ENCODE measurements around the gene NPW. TPM values are rescaled to one million over a fixed set of nuclear protein-coding genes. Genes with fewer than 3 reads are reported as not detected.
A peak's percentile ranks its signal among the peaks of the same experiment; 100 is the strongest.

NPW gene
- total and polyA plus RNA-seq, 9 of the 15 experiments (the other 6 are each of a cell fraction or from before 2014, with no cell fraction given): 0.14 to 4.0 (median 2.6) TPM; not detected in 4

GRCh38 chr16:2023092-2024031 is 3.8 kb downstream of the NPW start (continued):
- TF ChIP-seq HMGN3 (IDR thresholded peaks at IDR 0.05; ENCODE audit: borderline replicate concordance, extremely low read depth, insufficient read length, low read depth, low read length): peak; percentile 38
- TF ChIP-seq FOS (IDR thresholded peaks at IDR 0.05; ENCODE audit: extremely low read depth, insufficient read length): no peak
- peak; percentile 34 for TF ChIP-seq KDM5B (IDR thresholded peaks at IDR 0.05; ENCODE audit: insufficient replicate concordance, low read depth, low read length)
- TF ChIP-seq SIN3A (IDR thresholded peaks at IDR 0.05; ENCODE audit: borderline replicate concordance in 2 of 2, control insufficient read depth in 1 of 2, low read depth in 2 of 2, low read length in 2 of 2): peak; percentile 23 to 45; a peak in 2 of 4 replicates
- TF ChIP-seq RFX1 (IDR thresholded peaks at IDR 0.05): no peak
- peak; percentile 33; the same call in 1 of the 2 replicates for TF ChIP-seq JUND (IDR thresholded peaks at IDR 0.05; ENCODE audit: borderline replicate concordance, low read depth, low read length)
- no peak; the same call in 2 of the 3 replicates for TF ChIP-seq JUND (tag; IDR thresholded peaks at IDR 0.05; ENCODE audit: borderline replicate concordance, low read depth, low read length)
- TF ChIP-seq CXXC5 (CRISPR knock-in tag; IDR thresholded peaks at IDR 0.05): peak; percentile 67
- peak; percentile 88 for TF ChIP-seq TFAP4 (CRISPR knock-in tag; IDR thresholded peaks at IDR 0.05; ENCODE audit: borderline replicate concordance)
- peak; percentile 61; the same call in 1 of the 2 replicates for TF ChIP-seq LCOR (CRISPR knock-in tag; IDR thresholded peaks at IDR 0.05)
- TF ChIP-seq CREB3 (tag; conservative IDR thresholded peaks at IDR 0.05; ENCODE audit: low read depth): no peak
- TF ChIP-seq CREBBP (IDR thresholded peaks at IDR 0.05; ENCODE audit: low read depth, low read length): no peak
- TF ChIP-seq HDAC1 (IDR thresholded peaks at IDR 0.05): 0 out of 4 replicates have a peak, but pooled peaks of 1 of the 2 experiments have one; percentile 15
- no peak for TF ChIP-seq FOXK2 (conservative IDR thresholded peaks at IDR 0.05 in 1 of 2, IDR thresholded peaks at IDR 0.05 in 1 of 2; ENCODE audit: low read depth in 2 of 2)
- TF ChIP-seq CC2D1A (IDR thresholded peaks at IDR 0.05): 0 out of 2 replicates have a peak, but pooled peaks have one; percentile 41
- peak; percentile 99 for TF ChIP-seq SP1 (CRISPR knock-in tag; IDR thresholded peaks at IDR 0.05)
- peak; percentile 47; the same call in 1 of the 2 replicates for TF ChIP-seq ZNF384 (IDR thresholded peaks at IDR 0.05; ENCODE audit: low read depth, low read length)

All from K562 (cell line).